ENCODE measurements around the gene IGSF9B.

The IGSF9B gene

GRCh38 chr11:133918608-133919260 lies 38.0 kb downstream of the IGSF9B start:
- DNase-seq: no peak

GRCh38 chr11:133917921-133918607 lies 38.7 kb downstream of the IGSF9B start:
- no peak for DNase-seq

- no peak for DNase-seq
Observed at GRCh38 chr11:133916784-133917440, 39.9 kb downstream of the IGSF9B start.

- DNase-seq: no peak
Observed at GRCh38 chr11:133913761-133914160, 43.0 kb downstream of the IGSF9B start.

GRCh38 chr11:133911171-133911570 lies 45.6 kb downstream of the IGSF9B start:
- no peak for DNase-seq

- DNase-seq: no peak
Observed at GRCh38 chr11:133910101-133910500, 46.7 kb downstream of the IGSF9B start.

GRCh38 chr11:133908827-133909226 lies 47.9 kb downstream of the IGSF9B start:
- DNase-seq: no peak

GRCh38 chr11:133907841-133908241 lies 48.9 kb downstream of the IGSF9B start:
- no peak for DNase-seq

GRCh38 chr11:133907216-133907615 lies 49.6 kb downstream of the IGSF9B start:
- no peak for DNase-seq

- DNase-seq: no peak
Observed at GRCh38 chr11:133906746-133907145, 50.0 kb downstream of the IGSF9B start.

- DNase-seq: no peak
Observed at GRCh38 chr11:133906241-133906640, 50.5 kb downstream of the IGSF9B start.

GRCh38 chr11:133905677-133906156 lies 51.1 kb downstream of the IGSF9B start:
- no peak for DNase-seq

- DNase-seq: no peak
Observed at GRCh38 chr11:133904818-133905515, 51.8 kb downstream of the IGSF9B start.

GRCh38 chr11:133903875-133904817 lies 52.6 kb downstream of the IGSF9B start:
- DNase-seq: no peak

GRCh38 chr11:133903056-133903455 lies 53.7 kb downstream of the IGSF9B start:
- DNase-seq: no peak

- DNase-seq: no peak
Observed at GRCh38 chr11:133902506-133902905, 54.3 kb downstream of the IGSF9B start.

- no peak for DNase-seq
Observed at GRCh38 chr11:133901999-133902398, 54.8 kb downstream of the IGSF9B start.

- no peak for DNase-seq
Observed at GRCh38 chr11:133901316-133901715, 55.5 kb downstream of the IGSF9B start.

- no peak for DNase-seq
Observed at GRCh38 chr11:133900176-133901105, 56.3 kb downstream of the IGSF9B start.

GRCh38 chr11:133898770-133899115 lies 58.0 kb downstream of the IGSF9B start:
- no peak for DNase-seq
